Daoy (cell line): Measurements from ENCODE around the gene PPFIA3. TPM values are rescaled to one million over a fixed set of nuclear protein-coding genes. Genes with fewer than 3 reads are reported as not detected.
"Not testable (repeated sequence)": the region's sequence is repeated elsewhere in the genome, so short reads cannot be mapped to it uniquely, and the experiment has no call there.

Experiments used
- DNase-seq: peaks from one replicate; pipeline ENCODE4 v3.0.0-alpha.2; 2015; ENCODE audit warnings: low read depth
- total RNA-seq: library from RNA; depleted of rRNA; stranded (reverse); fragments of >200 nt; shearing (Covaris generic); gene quantifications from 2 replicates; pipeline ENCODE4 v1.2.3, GENCODE V29; 2014

Gene PPFIA3
- total RNA-seq, 1 experiment from 2014 or later, result 5.4 TPM

GRCh38 chr19:49102303-49102702 is 17.0 kb upstream of the PPFIA3 start:
- DNase-seq, result no peak

- no peak for DNase-seq
Measured at GRCh38 chr19:49103331-49104085, 15.8 kb upstream of the PPFIA3 start.

DNA sequence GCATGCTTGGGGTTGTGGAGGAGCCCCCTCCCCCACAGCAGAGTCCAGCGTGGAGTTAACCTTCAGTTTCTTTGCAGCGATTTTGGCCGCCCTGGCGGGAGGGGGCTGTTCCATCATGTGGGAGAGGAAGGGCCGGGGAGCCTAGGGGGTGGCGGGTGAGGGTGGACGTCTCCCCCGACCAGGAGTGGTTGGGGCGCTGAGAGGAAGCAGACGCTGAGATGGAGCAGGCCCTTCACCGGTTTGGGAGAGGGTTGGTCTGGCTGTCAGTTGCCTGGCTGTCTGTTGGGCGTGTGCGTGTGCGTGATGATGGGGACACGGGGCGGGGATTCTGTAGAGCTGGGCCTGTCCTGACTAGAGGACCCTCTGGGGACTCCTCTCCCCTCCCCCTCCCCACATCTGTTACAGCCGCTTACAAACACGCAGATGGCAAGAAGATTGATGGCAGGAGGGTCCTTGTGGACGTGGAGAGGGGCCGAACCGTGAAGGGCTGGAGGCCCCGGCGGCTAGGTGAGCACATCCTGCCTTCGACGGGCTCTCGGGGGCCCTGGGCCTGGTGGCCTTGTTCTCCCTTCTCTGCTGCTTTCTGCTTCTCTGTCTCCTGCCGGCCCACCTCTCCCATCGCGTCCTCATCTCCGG is 15.0 kb upstream of the PPFIA3 start:
- no peak for DNase-seq

- peak; percentile 58 for DNase-seq
Measured at GRCh38 chr19:49106648-49107135, 12.7 kb upstream of the PPFIA3 start.

DNA sequence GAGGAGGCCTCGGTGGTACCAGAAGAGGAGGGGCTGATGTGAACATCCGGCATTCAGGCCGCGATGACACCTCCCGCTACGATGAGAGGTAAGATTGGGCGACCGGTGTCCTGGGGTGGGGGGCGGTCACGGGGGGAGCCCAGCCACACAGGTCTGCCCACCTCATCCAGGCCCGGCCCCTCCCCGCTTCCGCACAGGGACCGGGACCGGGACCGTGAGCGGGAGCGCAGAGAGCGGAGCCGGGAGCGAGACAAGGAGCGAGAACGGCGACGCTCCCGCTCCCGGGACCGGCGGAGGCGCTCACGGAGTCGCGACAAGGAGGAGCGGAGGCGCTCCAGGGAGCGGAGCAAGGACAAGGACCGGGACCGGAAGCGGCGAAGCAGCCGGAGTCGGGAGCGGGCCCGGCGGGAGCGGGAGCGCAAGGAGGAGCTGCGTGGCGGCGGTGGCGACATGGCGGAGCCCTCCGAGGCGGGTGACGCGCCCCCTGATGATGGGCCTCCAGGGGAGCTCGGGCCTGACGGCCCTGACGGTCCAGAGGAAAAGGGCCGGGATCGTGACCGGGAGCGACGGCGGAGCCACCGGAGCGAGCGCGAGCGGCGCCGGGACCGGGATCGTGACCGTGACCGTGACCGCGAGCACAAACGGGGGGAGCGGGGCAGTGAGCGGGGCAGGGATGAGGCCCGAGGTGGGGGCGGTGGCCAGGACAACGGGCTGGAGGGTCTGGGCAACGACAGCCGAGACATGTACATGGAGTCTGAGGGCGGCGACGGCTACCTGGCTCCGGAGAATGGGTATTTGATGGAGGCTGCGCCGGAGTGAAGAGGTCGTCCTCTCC is 11.5 kb upstream of the PPFIA3 start:
- DNase-seq, result no peak

- DNase-seq, result no peak
Measured at GRCh38 chr19:49109051-49109450, 10.3 kb upstream of the PPFIA3 start.

GRCh38 chr19:49109569-49110233 is 9.6 kb upstream of the PPFIA3 start:
- no peak for DNase-seq

GRCh38 chr19:49110567-49110966 is 8.8 kb upstream of the PPFIA3 start:
- no peak for DNase-seq

- DNase-seq, result no peak
Measured at GRCh38 chr19:49111218-49111998, 7.9 kb upstream of the PPFIA3 start.

DNA sequence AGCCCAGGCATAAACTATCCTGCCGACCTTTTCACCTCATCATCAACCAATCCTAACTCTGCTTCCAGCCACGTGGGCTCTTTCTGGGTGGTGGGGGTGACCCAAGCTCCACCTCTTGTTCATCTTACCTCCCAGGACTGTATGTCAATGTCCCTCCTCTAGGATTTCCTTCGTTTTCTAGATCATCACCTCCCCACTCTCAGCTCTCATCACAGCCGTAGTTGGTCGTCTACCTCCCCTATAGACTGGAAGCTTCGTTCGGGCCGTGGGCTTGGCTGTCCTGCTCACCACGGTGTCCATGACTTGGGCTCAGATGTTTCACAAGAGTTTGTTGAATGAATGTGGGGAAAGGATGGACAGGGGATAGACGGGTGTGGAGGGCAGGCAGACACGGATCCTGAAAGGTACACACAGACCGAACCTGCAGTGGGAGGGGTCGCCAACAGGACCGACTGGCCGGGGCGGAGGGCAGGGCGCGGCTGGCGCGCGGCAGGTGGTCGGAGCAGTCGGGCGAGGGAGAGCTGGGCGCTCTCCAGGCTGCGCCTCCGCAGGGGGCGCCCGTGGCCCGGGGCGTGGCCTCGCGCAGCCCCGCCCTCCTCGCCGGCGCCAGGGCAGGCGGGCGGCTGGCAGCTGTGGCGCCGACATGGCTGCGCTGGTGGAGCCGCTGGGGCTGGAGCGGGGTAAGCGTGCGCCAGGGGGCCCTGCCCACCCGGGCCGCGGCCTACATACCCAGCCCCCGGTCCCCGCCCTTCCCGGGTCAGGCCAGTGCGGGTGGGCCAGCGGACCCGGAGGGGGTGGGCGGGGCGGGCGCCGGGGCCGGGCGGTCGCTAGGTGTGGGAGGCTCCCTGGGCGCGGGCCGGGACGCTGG is 5.3 kb upstream of the PPFIA3 start, which contains the start of gene LIN7B:
LIN7B (plus strand) TSS at position 609 of the 868 bp plus-strand sequence; CDS start at position 644, 35 bp downstream.
- peak; percentile 87 for DNase-seq

DNA sequence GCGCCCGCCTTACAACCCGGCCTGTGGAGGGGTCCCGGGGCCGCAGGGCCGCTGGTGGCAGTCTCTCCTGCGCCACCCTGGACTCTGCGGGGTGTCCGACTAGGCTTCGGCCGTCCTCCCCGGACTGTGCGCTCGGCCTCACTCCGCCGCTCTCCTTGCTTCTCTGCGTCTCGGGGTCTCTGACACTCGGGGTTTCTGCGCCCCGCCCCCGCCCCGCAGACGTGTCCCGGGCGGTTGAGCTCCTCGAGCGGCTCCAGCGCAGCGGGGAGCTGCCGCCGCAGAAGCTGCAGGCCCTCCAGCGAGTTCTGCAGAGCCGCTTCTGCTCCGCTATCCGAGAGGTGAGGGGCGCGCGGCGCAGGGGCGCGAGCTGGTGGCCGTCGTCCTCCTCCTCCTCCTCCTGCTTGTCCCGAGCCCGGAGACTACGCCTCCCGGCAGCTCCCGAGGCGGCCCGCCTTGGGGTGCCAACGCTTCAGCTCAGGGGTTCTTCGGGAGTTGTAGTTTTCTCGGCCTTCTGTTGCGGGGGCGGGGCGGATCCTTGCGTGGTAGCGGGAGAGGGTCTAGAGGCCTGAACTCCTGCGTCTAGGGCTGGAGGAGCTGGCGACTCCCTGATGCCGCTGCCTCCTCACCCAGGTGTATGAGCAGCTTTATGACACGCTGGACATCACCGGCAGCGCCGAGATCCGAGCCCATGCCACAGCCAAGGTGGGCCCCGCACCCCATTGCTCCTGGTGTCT is 4.5 kb upstream of the PPFIA3 start:
- peak; percentile 53 for DNase-seq

DNA sequence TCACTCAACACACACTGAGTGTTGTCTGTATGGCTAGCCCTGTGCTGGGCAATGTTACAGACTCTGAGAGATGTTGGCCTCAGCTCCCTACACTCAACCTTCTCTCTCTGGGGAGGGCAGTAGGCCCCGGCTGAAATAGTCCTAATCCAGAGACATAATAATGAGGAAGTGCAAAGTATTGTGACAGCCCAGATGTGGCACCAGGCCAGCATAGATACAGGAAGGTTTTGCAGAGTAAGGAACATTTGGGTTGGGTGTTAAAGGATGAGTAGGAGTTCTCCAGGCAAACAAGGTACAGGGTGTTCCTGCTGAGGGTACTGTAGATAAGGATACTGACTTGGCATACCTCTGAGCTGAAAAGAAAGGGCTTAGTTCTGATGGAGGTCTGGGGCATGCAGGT is 2.8 kb upstream of the PPFIA3 start:
- no peak for DNase-seq

DNA sequence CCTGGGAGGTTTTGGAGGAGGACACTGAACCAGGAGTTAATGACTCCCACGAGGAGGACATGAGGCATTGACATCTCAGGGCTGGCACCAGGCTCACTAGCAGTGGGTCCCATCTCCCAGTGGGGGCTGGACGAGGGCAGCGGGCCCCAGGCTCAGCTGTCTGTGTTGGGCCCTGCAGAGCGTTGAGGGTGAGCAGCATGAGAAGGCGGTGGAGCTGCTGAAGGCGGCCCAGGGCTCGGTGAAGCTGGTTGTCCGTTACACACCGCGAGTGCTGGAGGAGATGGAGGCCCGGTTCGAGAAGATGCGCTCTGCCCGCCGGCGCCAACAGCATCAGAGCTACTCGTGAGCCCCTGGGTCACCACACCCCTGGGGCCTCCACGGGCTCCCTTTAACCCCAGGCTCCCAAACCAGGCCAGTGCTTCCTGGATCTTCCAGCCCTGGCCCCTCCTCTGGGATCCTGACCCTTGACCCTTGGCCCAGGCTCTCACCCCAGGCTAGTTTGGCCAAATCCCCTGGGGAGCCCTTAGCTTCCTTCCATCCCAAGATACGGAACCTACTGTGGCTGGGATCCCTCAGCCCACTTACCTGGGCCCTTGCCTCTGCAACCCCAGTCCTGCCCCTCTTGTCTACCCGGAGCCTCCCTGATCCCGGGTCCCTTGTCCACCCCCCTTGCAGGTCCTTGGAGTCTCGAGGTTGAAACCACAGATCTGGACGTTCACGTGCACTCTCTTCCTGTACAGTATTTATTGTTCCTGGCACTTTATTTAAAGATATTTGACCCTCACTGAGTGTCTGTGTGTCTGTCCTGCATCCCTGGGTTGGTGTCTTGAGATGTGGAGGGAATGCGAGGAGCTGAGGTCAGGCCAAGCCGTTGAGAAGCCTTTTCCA is 1.4 kb upstream of the PPFIA3 start:
- no peak for DNase-seq

DNA sequence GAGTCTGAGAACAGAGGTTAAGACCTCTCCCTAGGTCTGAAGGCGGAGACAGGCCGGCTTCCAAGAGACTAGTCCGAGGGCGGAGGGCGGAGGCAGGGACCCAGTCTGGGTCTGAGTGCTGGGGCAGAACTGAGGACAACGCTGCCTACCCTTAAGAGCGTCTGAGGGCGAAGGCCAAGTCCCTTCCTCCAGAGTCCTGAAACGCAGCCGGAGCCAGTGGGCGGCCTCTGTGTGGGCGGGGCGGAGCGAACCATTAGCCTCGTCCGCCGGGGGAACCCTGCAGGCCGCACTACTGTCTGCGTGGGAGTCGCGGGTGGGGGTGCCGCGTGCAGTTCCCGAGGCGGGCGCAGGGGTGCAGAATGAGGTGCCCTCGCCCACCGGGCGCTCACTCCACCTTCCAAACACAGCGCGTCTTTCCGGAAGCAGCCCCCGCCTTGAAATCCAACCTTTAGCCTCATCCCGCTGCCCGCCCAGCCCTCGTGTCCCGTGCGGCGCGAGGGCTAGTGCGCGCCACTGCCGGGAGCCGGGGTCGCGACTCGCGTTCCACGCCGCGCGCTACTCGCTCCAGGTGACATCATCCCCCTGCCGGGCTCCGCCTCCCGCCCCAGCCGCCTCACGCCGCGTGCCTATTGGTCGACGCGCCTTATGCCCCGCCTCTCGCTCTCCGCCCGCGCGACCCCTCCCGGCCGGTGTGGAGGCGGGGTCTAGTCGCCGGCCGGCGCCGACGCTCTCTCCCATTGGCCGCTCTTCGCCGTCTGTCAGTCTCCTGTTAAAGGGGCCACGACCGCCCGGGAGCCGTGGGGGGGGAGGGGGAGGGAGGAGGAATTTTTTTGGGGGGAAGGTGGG is 556 bp upstream of the PPFIA3 start, which contains the start of gene C19orf73:
C19orf73 (minus strand) TSS at position 579 of the 846 bp plus-strand sequence; CDS start at position 458, 121 bp downstream.
- DNase-seq, result peak; percentile 97

- DNase-seq, result no peak
Measured at GRCh38 chr19:49120325-49120683, 960 bp downstream of the PPFIA3 start.

GRCh38 chr19:49120868-49121267 is 1.5 kb downstream of the PPFIA3 start:
- DNase-seq, result no peak

GRCh38 chr19:49121841-49122240 is 2.5 kb downstream of the PPFIA3 start:
- DNase-seq, result not testable (repeated sequence)
